Measurements from ENCODE around the gene PRC1.

PRC1 gene

GRCh38 chr15:90988296-90988695, 6.0 kb downstream of the PRC1 start:
- no peak for DNase-seq

DNA sequence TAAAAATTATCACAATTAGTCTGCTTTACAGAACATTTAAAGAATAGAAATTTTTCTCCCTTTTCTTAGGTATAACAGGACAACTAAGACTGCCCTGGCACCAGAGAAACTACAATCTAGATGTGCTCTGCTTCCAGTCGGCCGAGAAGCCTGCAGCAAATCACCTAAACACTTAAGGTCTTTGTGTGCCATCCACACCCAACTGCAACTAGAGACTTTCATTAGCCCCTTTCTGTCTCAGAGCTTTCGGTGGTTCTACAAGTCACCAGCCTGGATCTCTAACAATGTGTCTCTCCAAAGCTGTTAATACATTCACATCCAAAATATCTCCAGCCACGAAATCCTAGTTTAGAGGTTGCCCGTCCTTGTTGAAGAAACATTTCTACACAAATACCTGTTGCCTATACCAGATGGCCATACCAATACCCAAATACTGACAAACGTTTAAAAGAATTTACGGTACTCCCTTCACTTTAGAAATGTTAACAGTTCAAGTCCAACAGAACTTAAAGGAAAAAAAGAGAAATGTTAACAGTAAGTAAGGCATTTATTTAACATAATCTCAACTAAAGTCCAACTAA, 6.7 kb downstream of the PRC1 start:
- DNase-seq, result no peak

- DNase-seq, result no peak
These were observed 7.4 kb downstream of the PRC1 start for GRCh38 chr15:90986790-90987507.

DNA sequence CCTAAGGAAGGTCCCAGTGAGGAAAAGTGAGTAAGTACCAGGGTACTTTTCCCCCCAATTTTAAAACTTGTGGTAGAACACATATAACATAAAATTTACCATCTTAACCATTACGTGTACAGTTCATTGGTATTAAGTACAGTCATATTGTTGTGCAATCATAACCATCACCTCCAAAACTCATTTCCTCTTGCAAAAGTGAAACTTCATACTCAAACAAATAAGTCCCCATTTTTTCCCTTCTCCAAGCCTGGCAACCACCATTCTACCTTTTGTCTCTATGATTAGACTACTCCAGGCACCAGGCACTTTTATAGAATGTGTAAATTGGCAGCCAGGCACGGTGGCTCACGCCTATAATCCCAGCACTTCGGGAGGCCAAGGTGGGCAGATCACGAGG, 12.2 kb downstream of the PRC1 start:
- no peak for DNase-seq

GRCh38 chr15:90981681-90982080, 12.7 kb downstream of the PRC1 start:
- no peak for DNase-seq

DNA sequence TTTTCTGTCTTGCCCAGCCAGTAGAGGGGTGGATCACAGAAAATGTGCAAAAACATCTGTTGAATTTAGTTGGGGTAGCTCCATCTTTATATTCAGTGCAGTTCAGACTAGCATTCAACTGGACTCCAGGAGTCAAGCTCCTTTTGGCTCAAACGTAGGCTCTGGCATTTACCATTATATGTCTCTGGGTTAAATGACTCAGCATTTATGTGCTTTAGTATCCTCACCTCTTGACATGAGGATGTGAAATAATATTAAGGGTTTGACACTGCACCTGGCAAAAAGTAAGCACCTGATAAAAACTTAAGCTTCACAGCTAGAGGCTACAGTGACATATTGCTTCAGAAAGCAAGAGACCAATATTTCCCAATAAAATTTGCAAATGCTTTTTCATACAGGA, 14.8 kb downstream of the PRC1 start:
- no peak for DNase-seq

DNA sequence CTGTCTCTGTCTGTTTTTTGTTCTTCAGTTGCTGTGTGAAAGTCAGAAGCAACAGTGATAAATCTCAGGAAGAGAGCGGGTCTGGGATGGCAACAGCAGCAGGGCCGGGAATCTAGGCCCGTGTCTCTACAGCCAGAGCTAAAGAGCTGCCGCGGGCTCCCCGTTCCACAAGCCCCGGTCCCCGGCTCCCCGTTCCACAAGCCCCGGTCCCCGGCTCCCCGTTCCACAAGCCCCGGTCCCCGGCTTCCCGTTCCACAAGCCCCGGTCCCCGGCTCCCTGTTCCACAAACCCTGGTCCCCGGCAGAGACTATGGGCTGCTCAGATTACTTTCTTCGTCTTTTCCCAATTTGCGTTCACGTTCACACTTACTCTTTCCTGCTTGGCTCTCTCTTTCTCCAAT, 20.1 kb downstream of the PRC1 start:
- DNase-seq, result no peak

- DNase-seq, result no peak
These were observed 22.2 kb downstream of the PRC1 start for GRCh38 chr15:90972133-90972532.

GRCh38 chr15:90970274-90970673, 24.1 kb downstream of the PRC1 start:
- no peak for DNase-seq

DNA sequence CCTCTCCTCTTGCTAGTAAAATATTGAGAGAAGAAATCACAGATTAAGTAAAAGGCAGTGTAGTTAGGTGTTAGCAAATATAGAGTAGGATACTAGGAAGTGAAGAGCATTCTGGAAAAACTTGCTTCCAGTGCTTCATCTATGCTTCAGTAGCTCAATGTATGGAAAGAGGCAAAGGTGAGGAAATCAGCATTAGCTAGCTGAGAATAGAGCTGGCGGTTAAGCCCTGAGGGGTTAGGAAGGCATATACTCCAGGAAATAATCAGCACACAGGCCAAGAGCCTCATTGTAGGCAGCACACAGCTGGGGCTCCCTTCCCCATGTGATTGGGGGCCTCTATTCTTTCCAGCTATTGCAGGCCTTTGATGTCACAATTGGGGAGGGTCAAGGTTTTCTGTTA, 25.9 kb downstream of the PRC1 start:
- DNase-seq, result no peak

DNA sequence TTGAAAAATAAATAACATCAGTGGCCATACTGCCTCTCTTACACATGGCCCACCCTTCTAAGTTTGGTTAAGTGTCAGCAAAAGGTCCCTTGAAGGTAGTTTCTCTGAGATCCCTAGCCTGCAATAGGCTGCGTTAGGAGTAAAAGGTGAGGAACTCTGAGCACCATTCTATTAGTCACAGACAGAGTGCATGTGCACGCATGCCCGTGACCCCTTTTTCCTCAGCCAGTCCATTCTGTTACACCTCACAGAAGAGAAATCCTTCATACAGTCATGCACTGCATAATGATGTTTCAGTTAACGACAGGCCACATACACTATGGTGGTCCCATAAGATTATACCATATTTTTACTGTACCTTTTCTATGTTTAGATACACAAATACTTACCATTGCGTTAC, 27.1 kb downstream of the PRC1 start:
- no peak for DNase-seq

- DNase-seq, result no peak
These were observed 28.1 kb downstream of the PRC1 start for GRCh38 chr15:90966262-90966661.

- DNase-seq, result no peak
These were observed 32.3 kb downstream of the PRC1 start for GRCh38 chr15:90962021-90962420.

- no peak for DNase-seq
These were observed 33.8 kb downstream of the PRC1 start for GRCh38 chr15:90960298-90961091.

- no peak for DNase-seq
These were observed 34.4 kb downstream of the PRC1 start for GRCh38 chr15:90959894-90960293.

DNA sequence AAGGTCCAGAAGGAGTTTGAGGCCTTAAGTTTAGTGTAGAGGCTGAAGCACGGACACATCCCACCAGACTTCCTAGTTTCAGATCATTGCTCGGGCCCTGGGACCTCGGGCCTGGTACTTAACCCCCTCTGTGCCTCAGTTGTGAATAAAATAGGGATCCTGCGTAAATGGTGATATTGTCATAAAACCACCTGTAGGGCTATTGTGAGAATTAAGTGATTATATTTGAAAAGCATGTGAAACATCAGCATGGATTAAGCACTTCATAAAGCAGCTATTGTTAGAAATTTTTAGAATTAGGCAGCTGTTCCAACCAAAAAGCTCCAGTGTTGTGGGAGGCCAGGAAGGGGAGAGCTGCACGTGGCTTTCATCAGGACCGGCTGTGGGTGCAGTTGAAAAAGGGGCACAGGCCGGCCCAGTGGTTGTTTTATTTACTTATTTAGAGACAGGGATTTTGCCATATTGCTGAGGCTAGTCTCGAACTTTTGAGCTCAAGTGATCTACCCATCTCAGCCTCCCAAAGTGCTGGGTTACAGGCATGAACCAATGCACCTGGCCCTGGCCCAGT, 35.2 kb downstream of the PRC1 start:
- DNase-seq, result no peak

GRCh38 chr15:90957791-90958190, 36.5 kb downstream of the PRC1 start:
- no peak for DNase-seq

DNA sequence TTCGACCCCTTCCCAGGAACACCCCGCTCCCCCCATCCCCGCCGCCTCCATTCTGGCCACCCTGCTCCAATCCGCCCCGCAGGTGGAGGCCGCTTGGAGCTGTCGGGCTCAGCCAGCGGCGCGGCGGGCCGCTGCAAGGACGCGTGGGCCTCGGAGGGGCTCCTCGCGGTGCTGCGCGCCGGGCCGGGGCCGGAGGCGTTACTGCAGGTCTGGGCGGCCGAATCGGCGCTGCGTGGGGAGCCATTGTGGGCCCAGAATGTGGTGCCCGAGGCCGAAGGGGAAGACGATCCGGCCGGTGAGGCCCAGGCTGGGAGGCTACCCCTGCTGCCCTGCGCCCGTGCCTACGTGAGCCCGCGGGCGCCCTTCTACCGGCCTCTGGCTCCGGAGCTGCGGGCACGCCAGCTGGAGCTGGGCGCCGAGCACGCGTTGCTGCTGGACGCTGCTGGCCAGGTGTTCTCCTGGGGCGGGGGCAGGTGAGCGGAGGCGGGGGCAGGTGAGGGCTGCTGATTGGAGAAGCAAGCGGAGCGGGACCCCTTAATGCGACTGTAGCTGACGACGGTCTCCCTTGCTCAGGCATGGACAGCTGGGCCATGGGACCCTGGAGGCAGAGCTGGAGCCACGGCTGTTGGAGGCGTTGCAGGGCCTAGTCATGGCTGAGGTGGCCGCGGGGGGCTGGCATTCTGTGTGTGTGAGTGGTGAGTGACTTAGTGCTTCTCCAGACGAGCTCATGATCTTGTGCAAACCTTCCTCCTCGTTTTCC, 37.1 kb downstream of the PRC1 start:
- DNase-seq, result no peak

GRCh38 chr15:90956274-90957030, 37.9 kb downstream of the PRC1 start:
- peak; percentile 51 for DNase-seq

DNA sequence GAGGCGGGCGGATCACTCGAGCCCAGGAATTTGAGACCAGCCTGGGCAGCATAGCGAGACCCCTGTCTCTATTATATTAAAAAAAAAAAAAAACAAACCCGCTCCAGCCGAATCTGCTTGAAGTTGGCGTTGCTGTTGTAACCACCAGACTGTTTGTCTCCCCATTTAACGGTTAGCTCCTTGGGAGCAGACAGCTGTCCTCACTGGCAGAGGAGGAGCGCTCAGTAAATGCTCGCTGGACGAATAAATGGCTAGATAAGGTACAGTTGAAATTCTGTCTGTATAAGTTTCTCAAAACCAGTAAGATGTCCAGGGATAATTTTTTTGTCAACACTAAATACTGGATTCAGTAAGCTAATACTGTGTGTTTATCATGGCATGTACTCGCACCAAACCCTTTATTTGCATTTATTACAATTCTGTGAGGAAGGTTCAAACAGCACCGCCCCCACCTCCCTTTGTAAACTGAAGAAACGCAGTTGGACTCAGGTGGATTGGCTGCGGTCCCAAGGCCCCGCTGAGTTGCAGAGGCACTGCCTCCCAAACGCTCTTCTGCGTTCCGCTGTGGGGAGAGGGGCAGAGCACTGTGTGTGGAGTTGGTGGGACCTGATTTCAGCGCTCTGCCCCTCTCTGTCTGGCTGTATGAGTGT, 38.6 kb downstream of the PRC1 start:
- DNase-seq, result no peak

GRCh38 chr15:90954712-90955623, 39.4 kb downstream of the PRC1 start, which contains the start of gene RCCD1:
TSS of gene RCCD1 (plus strand) at chr15:90954884. CDS start at chr15:90956735, 1,851 bp downstream.
- peak; percentile 88 for DNase-seq

All from NCI-H510A (cell line).